Activated CD8-positive, alpha-beta memory T cell treated with anti-CD3 and anti-CD28 coated beads for 24 hours (primary cell): ENCODE results near the gene USP12.
A peak's percentile ranks its signal among the peaks of the same experiment; 100 is the strongest.

ENCODE experiments used
- DNase-seq: peaks from one replicate; pipeline ENCODE4 v3.0.0-alpha.2; 2020

The USP12 gene

DNA sequence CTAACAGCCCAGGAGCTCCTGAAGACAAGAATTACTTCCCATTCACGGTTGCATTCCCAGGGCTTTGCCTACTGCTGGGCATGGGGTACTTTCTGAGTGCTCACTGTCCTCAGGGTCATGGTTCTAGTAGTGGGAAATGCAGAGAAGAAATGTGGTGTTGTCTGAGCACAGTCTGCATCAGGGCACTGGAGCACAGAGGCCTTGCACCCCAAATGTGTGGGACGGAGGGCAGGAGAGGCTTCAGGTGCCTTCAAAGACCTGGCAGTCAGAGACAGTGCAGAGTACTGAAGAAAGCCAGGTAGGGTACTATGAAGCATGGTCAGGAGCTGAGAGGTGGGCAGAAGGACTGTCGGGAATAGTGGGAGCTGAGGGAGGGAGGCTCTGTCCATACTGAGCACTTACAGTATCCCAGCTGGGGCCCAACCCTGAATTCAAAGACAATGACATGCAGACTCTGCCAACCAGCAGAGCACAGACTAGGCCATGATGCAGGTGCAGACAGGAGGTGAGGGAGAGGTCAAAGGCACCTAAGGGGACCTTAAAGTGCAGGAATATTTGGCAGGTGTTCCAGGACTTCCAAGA is 144.4 kb downstream of the USP12 start:
- DNase-seq = peak; percentile 21

DNA sequence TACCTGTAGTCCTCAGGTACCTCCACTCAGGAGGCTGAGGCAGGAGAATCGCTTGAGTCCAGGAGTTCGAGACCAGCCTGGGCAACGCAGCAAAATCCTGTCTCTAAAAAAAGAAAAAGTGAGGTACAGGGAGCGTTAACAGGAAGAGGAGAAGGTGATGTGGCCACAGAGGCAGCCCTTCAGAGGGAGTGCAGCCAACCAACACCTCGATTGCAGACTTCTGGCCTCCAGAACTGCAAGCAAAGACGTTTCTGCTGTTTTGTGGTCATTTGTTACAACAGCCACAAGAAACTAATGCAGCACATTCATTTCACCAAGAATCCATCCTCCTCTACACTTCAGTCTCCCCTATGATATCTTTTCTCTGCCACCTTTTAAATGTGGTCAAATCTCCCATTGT is 145.2 kb downstream of the USP12 start:
- DNase-seq = peak; percentile 1

GRCh38 chr13:27024776-27025492 is 146.7 kb downstream of the USP12 start:
- DNase-seq = peak; percentile 40

GRCh38 chr13:27024074-27024461 is 147.5 kb downstream of the USP12 start:
- peak; percentile 1 for DNase-seq

GRCh38 chr13:27023385-27024073 is 148.1 kb downstream of the USP12 start:
- no peak for DNase-seq

DNA sequence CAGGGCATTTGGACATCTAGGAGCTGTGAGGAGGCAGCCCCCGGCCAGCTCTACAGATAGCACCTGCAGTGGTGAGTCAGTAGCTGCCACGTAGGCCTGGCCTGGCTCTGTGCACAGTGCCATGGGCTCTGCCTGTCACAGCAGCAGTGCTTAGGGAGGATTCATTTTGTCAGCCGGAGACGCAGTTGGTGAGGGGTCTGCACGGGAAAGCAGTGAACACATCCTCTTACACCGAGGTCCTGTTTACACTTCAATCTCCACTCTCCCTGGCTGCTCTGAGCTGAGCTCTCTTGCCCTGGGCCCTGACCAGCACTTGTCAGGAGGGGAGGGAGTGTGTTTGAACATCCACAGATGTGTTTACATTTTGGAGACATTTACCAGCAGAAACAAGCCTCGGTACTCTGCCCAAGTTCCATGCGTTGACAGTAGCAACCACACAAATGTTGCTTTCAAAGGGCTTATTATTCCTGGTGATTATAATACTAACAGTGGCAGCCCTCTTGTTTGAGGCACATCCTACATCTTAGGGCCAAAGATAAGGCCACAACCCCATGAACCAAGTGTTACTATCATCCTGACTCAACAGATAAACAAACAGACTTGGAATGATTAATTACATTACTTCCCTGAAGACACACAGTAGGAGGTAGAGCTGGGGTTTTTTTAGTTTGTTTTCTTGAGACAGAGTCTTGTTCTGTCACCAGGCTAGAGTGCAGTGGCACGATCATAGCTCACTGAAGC is 148.9 kb downstream of the USP12 start:
- peak; percentile 48 for DNase-seq

DNA sequence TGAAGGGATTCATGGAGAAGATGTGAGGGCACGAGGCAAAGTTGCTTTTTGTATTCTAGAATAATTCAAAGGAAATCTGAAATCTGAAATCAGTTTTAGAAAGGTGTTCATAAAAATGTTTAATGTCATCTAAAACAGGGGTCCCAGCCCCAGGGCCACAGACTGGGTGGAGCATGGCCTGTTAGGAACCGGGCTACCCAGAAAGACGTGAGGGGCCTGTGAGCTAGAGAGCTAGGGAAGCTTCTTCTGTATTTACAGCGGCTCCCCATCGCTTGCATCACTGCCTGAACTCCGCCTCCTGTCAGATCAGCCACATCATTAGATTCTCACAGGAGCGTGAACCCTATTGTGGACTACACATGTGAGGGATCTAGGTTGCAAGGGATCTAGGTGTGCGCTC is 151.2 kb downstream of the USP12 start:
- no peak for DNase-seq

GRCh38 chr13:27018882-27019281 is 152.7 kb downstream of the USP12 start:
- no peak for DNase-seq

- peak; percentile 24 for DNase-seq
Observed at GRCh38 chr13:27018344-27018861, 153.2 kb downstream of the USP12 start.

- no peak for DNase-seq
Observed at GRCh38 chr13:27016875-27017274, 154.7 kb downstream of the USP12 start.
